GM12801 (cell line): ENCODE data around the gene NR6A1.

Experiments
- CTCF ChIP-seq: IDR thresholded peaks from one replicate; pipeline ENCODE4 v1.5.1; 2011; ENCODE audit warnings: control low read depth; ENCODE audit not compliant: insufficient read length; ENCODE audit errors: extremely low read depth

Gene NR6A1

DNA sequence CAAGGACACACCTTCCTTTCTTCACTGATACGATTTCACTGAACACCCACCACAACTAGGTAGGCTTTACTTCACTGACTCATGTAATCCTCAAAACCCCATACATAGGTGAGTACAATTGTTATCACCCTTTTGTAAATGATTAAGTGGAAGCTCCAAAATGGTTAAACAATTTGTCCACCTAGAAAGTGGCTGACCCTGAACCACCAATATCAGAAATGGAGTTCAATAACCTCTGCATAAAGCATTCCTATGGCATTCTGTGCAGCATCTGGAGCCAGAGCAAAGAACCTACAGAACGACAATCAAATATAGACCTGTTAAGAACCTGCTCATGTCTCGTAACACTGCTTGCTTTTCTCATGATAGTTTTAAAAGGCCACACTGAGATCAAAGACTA is 213.2 kb downstream of the NR6A1 start:
- TF ChIP-seq CTCF: no peak

DNA sequence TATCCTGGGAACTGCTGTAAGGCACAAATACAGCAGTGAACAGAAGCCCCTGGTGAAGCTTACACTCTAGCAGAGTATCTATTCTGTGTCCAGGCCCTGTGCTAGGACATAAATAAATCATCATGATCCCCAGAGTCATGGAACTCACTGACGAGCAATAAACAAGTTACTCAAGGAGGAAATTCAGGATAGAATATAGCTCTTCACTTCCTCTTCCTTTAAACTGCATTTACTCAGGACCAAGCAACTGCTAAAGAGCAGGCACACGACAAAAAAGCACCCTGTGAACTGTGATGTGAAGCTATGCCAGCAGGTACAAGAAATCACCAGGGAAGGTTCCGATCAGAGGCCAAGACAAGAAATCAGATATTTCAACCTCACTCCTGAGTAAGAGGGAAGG is 216.1 kb downstream of the NR6A1 start:
- TF ChIP-seq CTCF: no peak

DNA sequence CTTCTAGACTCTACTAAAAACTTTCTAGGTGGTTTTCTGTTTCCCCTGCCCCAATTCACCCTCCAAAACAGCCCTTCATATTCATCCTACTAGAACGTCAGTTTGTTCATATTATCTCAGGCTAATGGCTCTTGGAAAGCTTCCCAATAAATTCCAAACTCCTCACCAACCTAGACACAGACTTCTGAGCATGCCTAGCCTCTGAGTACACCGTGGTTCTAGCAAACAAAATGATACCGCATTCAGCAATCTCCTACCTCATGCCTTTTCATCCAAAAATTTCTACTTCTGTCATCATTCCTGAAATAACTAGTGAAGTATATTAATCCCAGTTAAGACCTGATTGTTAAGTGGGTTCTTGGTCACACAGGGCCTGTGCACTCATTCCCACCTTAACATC is 217.4 kb downstream of the NR6A1 start:
- no peak for TF ChIP-seq CTCF

DNA sequence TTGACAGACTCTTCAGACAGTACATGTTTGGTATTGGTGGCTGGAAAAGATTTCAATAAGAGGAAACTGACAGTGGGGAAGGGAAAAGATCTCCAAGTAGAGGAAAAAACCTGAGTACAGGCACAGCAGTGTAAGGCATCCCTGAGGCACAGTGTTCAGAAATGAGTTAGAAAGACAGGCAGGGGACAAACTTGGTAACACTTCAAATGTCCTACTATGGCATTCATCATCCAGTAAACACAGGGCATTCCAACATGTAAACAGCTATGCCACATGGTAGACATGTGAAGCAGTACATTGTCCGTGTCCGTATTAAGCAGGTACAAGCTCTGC is 218.9 kb downstream of the NR6A1 start:
- no peak for TF ChIP-seq CTCF

GRCh38 chr9:124551472-124552272 is 219.4 kb downstream of the NR6A1 start:
- TF ChIP-seq CTCF: no peak

GRCh38 chr9:124550072-124550471 is 221.0 kb downstream of the NR6A1 start:
- TF ChIP-seq CTCF: no peak

DNA sequence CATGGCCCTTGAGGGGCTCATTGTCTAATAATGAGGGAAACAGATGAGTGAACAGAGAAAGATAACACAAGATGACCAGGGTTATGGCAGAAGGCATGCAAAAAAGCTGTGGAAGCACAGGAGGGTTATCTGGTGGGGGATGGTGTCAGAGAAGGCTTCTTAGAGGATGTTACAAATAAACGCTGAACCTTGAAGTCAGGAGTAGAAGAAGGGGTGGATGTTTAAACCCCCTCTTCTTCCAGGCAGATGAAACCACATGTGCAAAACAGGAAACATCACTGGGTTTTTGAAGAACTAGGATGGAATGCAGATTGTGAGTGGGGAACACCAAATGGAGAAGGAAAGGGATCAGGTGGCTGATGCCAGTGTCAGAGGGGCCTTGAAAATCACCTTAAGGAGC is 222.1 kb downstream of the NR6A1 start:
- no peak for TF ChIP-seq CTCF

- no peak for TF ChIP-seq CTCF
These were observed 226.6 kb downstream of the NR6A1 start for GRCh38 chr9:124544535-124544934.
